HepG2 (cell line): ENCODE results near the gene TSKU. TPM values are rescaled to one million over a fixed set of nuclear protein-coding genes. Genes with fewer than 3 reads are reported as not detected.

ENCODE experiments used
- ARID5B ChIP-seq: IDR thresholded peaks from 2 replicates; pipeline ENCODE4 v1.4.0; 2020; ENCODE audit warnings: mild to moderate bottlenecking, missing genetic modification reagents
- HNF1A ChIP-seq, 2 experiments: sonication (generic) in 1 of 2; formaldehyde crosslinking in 1 of 2; IDR thresholded peaks; 2 replicates each; pipeline versions ENCODE4 v1.4.0 to v1.6.1; 2016 to 2020; ENCODE audit warnings: borderline replicate concordance in 1 of 2, low read depth in 1 of 2, mild to moderate bottlenecking in 1 of 2, missing genetic modification reagents in 1 of 2
- KDM5B ChIP-seq: sonication (generic); formaldehyde crosslinking; IDR thresholded peaks from 2 replicates; pipeline ENCODE4 v1.4.0; 2020; ENCODE audit warnings: missing genetic modification reagents, mild to moderate bottlenecking, borderline replicate concordance
- MED1 ChIP-seq: sonication (generic); formaldehyde crosslinking; IDR thresholded peaks from 2 replicates; pipeline ENCODE4 v1.4.0; 2020; ENCODE audit warnings: missing genetic modification reagents
- ZNF10 ChIP-seq: sonication (generic); formaldehyde crosslinking; IDR thresholded peaks from 2 replicates; pipeline ENCODE4 v1.4.0; 2020; ENCODE audit warnings: mild to moderate bottlenecking, low read depth, missing genetic modification reagents, borderline replicate concordance
- ZNF281 ChIP-seq: sonication (generic); formaldehyde crosslinking; IDR thresholded peaks from 2 replicates; pipeline ENCODE4 v1.4.0; 2020; ENCODE audit warnings: missing genetic modification reagents, borderline replicate concordance
- polyA plus RNA-seq, 8 experiments: library from polyadenylated mRNA; depleted of rRNA in 3 of 8; stranded (reverse) in 7 of 8; unstranded in 1 of 8; fragments of >200 nt; fragmentation: Illumina TruSeq in 4 of 8; extraction: Trizol in 4 of 8; gene quantifications; 2 replicates each; pipeline versions ENCODE4 v1.2.1 to v1.2.3, GENCODE V29; 2011 to 2016; ENCODE audit warnings: low read depth in 4 of 8, missing spikeins in 1 of 8, mixed read lengths in 1 of 8; ENCODE audit not compliant: insufficient read depth in 1 of 8
- total RNA-seq, 5 experiments: library from RNA; depleted of rRNA; stranded (reverse); fragments of >200 nt; fragmentation: Illumina TruSeq; extraction: Trizol; gene quantifications; 2 replicates each; pipeline ENCODE4 v1.2.3, GENCODE V29; 2016; ENCODE audit warnings: low read depth in 1 of 5
- TF ChIP-seq, protein P1 (sequence below): sonication (generic); formaldehyde crosslinking; IDR thresholded peaks from 2 replicates; pipeline ENCODE4 v1.4.0; 2020; ENCODE audit warnings: mild to moderate bottlenecking, missing genetic modification reagents
- TF ChIP-seq, protein P2 (sequence below): sonication (generic); formaldehyde crosslinking; IDR thresholded peaks from 2 replicates; pipeline ENCODE4 v1.4.0; 2020; ENCODE audit warnings: missing genetic modification reagents

The TSKU gene
- total and polyA plus RNA-seq, 2 of the 13 experiments (the other 11 are each of a cell fraction or from before 2014, with no cell fraction given): 20.3 to 21.4 TPM

GRCh38 chr11:76788661-76789442 lies 5.7 kb downstream of the TSKU start (continued):
- TF ChIP-seq, protein P1, sequence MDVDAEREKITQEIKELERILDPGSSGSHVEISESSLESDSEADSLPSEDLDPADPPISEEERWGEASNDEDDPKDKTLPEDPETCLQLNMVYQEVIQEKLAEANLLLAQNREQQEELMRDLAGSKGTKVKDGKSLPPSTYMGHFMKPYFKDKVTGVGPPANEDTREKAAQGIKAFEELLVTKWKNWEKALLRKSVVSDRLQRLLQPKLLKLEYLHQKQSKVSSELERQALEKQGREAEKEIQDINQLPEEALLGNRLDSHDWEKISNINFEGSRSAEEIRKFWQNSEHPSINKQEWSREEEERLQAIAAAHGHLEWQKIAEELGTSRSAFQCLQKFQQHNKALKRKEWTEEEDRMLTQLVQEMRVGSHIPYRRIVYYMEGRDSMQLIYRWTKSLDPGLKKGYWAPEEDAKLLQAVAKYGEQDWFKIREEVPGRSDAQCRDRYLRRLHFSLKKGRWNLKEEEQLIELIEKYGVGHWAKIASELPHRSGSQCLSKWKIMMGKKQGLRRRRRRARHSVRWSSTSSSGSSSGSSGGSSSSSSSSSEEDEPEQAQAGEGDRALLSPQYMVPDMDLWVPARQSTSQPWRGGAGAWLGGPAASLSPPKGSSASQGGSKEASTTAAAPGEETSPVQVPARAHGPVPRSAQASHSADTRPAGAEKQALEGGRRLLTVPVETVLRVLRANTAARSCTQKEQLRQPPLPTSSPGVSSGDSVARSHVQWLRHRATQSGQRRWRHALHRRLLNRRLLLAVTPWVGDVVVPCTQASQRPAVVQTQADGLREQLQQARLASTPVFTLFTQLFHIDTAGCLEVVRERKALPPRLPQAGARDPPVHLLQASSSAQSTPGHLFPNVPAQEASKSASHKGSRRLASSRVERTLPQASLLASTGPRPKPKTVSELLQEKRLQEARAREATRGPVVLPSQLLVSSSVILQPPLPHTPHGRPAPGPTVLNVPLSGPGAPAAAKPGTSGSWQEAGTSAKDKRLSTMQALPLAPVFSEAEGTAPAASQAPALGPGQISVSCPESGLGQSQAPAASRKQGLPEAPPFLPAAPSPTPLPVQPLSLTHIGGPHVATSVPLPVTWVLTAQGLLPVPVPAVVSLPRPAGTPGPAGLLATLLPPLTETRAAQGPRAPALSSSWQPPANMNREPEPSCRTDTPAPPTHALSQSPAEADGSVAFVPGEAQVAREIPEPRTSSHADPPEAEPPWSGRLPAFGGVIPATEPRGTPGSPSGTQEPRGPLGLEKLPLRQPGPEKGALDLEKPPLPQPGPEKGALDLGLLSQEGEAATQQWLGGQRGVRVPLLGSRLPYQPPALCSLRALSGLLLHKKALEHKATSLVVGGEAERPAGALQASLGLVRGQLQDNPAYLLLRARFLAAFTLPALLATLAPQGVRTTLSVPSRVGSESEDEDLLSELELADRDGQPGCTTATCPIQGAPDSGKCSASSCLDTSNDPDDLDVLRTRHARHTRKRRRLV (CRISPR knock-in tag): no peak
- TF ChIP-seq MED1 (CRISPR knock-in tag) (no peak), ZNF281 (CRISPR knock-in tag) (no peak), ZNF10 (CRISPR knock-in tag) (no peak), HNF1A (IDR thresholded peaks at IDR 0.05; ENCODE audit: low read depth) (no peak), HNF1A (CRISPR knock-in tag; IDR thresholded peaks at IDR 0.05; ENCODE audit: borderline replicate concordance) (no peak), KDM5B (0 out of 2 replicates have a peak, but pooled peaks have one; percentile 28), ARID5B (CRISPR knock-in tag) (peak; percentile 34; the same call in 1 of the 2 replicates)
- TF ChIP-seq, protein P2, sequence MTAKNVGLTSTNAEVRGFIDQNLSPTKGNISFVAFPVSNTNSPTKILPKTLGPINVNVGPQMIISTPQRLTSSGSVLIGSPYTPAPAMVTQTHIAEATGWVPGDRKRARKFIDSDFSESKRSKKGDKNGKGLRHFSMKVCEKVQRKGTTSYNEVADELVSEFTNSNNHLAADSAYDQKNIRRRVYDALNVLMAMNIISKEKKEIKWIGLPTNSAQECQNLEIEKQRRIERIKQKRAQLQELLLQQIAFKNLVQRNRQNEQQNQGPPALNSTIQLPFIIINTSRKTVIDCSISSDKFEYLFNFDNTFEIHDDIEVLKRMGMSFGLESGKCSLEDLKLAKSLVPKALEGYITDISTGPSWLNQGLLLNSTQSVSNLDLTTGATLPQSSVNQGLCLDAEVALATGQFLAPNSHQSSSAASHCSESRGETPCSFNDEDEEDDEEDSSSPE: no peak
